GM21390 (cell line): Measurements from ENCODE around the gene ZNF483.
"Not testable (repeated sequence)": the region's sequence is repeated elsewhere in the genome, so short reads cannot be mapped to it uniquely, and the experiment has no call there.

Source experiments
- ATAC-seq: cut with Tn5 transposase; IDR thresholded peaks from one replicate; pipeline ENCODE4 v1.9.1; 2021; ENCODE audit not compliant: unreplicated experiment

The ZNF483 gene

DNA sequence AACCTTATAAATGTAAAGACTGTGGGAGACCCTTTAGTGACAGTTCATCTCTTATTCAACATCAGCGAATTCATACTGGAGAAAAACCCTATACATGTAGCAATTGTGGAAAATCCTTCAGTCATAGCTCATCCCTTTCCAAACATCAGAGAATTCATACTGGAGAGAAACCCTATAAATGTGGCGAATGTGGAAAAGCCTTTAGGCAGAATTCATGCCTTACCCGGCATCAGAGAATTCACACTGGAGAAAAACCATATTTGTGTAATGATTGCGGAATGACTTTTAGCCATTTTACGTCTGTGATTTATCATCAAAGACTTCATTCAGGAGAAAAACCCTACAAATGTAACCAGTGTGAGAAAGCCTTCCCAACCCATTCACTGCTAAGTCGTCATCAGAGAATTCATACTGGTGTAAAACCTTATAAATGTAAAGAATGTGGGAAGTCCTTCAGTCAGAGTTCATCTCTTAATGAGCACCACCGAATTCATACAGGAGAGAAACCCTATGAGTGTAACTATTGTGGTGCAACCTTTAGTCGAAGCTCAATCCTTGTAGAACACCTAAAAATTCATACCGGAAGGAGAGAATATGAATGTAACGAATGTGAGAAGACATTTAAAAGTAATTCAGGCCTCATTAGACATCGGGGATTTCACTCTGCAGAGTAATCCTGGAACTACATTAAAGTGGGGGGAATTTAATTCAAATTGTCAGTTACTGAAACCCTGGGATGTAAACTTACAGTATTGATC lies 17.7 kb downstream of the ZNF483 start:
- ATAC-seq = no peak

DNA sequence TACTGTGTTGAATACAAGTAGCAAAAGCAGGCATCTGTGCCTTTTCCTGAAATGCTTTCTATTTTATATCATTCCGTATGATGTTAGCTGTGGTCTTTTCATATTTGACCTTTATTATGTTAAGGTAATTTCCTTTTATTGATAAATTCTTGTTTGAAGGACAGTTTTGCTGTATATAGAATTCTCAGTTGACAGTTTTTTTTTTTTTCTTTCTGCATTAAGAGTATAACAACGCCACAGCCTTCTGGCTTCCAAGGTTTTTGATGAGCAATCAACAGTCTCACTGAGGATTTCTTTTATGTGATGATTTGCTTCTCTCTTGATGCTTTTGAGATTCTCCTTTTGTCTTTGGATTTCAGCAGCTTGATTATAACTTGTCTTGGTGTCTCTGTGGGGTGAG lies 23.6 kb downstream of the ZNF483 start:
- no peak for ATAC-seq

DNA sequence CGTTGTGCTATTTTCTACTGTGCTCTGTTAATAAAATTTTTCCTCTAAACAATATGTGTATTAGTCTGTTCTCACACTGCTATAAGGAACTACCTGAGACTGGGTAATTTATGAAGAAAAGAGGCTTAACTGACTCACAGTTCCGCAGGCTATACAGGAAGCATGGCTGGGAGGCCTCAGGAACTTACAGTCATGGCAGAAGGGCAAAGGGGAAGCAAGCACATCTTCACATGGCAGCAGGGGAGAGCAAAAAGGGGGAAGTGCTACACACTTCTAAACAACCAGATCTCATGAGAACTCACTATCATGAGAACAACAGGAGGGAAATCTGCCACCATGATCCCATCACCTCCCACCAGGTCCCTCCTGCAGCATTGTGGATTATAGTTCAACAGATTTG lies 30.4 kb downstream of the ZNF483 start:
- ATAC-seq = not testable (repeated sequence)

DNA sequence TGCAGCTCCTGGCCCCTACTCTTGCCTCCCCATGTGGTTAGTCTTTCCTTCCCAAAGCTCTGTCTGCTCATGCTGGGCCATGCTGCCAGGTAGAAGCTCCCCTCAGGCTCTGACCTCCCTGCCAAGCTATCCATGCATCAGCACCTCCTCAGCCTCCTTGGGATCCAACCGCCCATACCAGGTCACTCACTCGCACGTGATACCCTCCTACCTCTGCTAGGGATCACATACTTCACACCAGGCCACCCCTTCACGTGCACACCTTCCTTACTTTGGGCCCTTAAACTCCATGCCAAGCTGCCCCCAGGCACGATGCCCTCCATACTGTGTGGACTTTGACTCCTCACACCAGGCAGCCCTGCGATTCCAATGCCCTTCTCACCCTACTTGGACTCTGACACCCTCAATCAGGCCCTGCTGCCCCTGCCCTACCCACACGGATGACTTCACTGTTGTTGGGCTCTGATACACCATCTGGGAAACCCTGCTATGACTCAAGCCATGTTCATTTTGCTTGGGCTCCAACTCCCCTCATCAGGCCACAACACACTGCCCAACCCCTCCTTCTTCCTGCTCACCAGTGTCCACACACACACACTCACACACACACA lies 34.1 kb downstream of the ZNF483 start:
- ATAC-seq = no peak

DNA sequence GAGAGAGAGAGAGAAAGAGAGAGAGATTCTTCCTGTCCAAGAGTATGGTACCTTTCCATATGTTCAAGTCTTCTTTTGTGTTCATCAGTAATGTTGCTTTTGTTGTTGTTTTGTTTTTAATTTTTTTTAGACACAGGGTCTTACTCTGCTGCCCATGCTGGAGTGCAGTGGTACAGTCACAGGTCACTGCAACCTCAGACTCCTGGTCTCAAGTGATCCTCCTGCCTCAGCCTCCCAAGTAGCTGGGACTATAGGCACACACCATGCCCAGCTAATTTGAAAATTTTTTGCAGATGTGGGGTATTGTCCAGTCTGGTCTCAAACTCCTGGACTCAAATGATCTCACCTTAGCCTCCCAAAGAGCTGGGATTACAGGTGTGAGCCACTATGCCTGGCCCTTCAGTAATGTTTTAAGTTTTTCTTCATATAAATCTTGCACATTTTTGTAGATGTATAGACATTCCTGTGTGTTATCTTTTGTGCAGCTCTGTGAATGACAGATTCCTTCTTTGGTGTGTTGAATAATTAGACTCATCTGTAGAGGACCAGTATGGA lies 36.3 kb downstream of the ZNF483 start:
- ATAC-seq = no peak

DNA sequence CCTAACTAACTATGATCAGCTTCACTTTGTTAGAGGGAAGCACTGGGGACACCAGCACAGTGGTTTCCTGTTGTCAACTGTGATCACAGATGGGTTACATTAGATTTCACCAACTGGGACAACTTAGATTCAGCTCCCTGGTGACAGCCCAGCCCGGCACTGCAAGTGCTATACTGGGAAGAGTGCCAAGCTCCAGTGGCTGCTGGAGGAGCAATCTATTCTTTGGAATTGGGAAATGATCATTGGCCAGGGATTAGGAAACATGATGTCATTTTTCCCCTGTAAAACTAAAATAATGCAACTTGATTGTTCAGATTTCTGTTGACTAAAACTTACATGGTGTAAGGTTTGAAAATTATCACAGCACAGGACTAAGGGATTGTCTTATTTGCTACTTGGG lies 41.3 kb downstream of the ZNF483 start:
- ATAC-seq = no peak

DNA sequence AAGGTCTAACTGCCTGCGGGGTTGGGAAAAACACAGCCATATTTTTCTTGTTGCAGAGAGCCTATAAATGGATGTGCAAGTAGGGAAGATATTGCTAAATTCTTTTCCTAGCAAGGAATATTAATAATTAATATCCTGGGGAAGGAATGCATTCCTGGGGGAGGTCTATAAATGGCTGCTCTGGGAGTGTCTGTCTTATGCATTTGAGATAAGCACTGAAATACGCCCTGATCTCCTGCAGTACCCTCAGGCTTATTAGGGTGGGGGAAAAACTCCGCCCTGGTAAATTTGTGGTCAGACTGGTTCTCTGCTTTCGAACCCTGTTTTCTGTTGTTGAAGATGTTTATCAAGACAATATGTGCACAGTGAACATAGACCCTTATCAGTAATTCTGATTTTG lies 43.1 kb downstream of the ZNF483 start:
- not testable (repeated sequence) for ATAC-seq

DNA sequence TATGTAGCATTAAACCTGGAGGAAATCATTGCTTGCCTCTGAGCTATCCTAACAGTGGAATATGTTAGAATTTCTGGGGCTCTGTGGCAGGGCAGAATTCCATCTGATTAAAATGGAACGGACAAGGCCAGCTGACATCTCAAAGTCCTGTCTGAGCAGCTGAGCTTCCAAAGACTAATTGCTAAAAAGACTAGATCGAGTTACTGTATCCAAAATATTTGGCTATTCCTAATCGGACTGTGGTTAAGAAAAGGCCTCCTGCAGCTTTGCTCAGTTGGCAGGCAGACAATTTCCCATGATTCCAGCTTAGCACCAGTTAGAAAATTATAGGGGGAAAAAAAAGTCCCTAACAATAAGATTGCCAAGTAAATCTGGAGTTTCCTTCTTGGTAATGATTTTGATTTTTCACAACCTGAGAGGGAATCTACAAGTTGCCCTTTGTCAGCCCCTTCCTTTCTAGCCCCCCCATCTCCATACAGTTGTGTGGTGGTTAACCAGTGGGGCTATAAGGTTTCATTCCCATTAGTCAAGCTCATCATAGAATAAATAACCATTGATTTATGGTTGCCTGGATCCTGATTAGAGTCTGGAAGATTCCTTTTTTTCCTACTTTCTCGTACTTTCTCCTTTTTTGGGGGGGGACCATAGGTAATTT lies 48.1 kb downstream of the ZNF483 start:
- ATAC-seq = no peak

DNA sequence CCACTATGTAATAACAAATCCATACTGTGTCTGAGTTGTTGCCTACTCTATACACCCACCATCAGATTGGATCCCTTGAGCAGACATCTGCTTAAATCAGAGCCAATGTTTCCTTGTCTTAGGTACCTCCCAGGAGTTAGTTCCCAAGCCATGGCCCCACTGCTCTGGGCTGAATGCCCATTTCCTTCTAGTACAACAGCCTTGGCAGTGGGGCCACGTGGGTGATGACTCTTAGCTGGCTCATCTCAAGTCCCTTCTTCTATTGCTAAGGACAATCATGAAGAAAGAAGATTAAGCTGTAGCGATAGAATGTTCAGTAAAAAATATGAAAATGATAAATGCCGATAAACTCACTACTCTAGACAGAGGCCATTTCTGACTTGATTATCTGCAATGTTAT lies 57.9 kb downstream of the ZNF483 start:
- ATAC-seq = no peak

DNA sequence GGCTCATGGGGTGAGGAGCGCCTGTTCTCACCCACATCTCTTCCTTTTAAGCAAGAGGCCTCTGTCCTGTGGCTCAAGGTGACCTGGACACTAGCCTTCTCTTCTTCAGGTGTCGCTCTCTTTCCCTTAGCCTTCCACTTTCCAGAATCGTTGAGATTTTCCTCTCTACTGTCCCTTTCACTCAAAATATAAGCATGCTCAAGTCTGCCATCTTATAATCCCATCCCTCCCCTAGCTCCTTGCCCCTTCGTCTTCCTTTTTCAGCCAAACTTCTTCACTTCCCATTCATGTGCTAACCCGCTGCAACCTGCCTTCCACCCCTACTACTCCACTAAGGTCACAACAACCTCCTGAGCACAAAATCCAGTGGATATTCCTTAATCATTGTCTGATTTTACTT lies 61.4 kb downstream of the ZNF483 start:
- ATAC-seq = no peak

DNA sequence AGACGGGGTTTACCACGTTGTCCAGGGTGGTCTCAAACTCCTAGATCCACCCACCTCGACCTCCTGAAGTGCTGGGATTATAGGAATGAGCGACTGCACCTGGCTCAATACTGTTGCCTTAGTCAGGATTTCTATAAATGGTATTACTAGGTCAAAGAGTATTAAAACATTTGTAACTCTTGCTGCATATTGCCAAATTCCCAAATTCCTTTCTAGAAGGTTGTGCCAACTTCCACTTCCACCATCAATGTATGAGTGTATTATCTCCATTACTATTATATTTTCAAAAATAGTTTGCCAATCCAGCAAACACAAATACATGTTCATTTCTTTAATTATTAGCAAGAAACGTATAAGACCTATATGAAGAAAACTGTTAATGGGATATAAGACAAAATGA lies 63.9 kb downstream of the ZNF483 start:
- no peak for ATAC-seq

DNA sequence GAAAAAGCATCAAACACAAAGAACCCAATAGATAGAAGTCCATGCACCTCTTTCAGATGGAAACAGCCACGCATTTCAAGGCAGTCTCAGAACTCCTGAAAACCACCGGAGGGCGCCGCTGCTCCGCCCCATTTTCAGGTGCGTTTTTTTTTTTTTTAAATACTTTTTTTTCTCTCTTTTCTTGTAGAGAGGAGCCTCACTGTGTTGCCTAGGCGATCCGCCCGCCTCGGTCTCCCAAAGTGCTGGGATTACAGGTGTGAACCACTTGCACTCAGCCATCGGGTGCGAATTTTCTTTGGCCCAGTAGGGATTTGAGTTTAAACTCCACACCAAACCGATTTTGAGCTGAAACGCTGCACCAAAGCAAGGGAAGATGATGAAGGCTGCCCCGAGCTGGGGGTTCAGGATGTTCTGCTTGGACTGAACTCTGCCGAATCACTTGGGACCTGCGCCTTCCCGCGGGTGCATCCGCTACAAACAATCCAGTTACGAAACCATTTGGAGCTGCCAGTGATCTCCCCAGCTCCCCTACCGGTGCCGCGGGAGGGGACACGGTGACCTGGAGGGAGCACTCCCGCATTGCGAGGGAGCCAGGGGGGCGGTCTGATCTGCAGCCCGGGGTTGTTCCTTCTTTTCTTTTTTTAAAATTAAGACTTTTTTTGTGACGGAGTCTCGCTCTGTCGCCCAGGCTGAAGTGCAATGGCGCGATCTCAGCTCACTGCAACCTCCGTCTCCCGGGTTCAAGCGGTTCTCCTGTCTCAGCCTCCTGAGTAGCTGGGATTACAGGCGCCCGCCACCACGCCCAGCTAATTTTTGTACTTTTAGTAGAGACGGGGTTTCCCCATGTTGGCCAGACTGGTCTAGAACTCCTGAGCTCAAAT lies 73.1 kb downstream of the ZNF483 start:
- ATAC-seq = peak; percentile 53

DNA sequence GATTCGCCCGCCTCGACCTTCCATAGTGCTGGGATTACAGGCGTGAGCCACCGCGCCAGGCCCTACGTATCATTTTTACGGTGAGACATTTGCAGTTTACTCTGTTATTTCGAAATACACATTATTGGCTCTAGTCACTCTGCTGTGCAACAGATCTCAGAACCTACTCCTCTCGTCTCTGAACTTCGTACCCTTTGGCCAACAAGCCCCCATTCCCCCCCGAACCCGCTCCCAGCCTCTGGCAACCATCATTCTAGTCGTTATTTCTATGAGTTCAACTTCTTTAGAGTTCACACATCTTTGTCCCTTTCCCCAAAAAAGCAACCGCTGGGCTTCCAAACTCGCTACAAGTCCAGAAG lies 73.7 kb downstream of the ZNF483 start:
- peak; percentile 22 for ATAC-seq

DNA sequence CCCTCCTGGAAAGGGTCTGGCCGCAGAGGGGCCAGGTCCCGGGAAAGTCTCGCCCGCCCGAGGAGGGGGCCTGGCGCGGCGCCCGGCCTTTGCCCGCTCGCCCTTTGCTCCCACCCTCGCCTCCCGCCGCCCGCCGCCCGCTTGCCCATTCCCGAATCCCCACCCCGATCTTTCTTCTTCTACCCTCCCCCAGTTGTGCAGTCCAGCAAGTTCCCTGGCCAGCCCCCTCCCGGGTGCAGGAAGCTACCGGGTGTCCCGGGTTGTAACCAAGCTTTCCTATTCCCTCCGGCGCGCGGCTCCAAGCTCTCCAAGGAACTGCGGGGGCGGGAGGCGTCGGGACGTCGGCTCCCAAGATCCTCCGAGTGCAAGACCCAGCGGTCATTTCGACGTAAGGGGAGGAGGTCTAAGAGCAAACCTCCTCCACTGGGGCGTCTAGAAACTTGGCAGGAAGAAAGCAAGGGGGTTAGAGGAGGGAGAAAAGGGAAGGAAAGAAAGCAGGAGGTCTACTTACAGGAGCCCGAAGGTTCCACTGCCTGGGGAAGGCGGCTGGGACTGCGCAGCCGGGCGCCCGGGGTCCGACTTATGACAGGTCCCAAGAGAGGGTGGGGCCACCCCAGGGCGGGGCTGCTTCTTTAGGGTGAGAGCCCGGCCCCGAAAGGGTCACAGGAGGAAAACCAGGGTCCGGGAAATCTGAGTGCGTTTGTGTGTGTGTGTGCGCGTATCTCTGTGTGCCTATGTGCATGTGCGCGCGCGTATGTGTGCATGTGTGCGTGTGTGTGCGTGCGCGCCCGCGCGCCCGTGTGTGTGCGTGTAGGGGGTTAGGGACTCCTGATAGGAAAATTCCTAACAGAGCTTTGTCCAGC lies 74.3 kb downstream of the ZNF483 start, which contains the start of gene PTGR1:
Gene PTGR1 (minus strand): TSS at position 556 of the 863 bp plus-strand sequence. CDS start 2,225 bp downstream, outside the sequence.
- peak; percentile 35 for ATAC-seq

DNA sequence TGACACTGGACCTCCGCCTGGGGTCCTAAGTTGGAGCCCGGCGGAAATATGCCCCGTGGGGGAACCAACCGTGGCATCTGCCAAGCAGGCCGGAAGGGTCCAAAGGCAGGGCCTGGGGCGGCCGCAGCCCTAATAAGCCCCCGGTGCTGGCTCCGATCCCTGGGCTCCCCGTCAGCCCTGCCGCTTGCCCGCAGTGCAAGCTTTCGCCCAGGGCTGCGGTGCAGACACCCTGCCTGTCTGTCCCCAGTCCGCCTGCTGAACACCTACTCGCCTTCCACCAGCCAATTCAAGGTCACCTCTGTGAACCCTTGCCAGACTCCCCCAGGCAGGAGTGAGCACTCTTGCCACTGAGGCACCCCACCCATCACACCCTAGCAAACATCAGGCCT lies 75.0 kb downstream of the ZNF483 start:
- no peak for ATAC-seq

DNA sequence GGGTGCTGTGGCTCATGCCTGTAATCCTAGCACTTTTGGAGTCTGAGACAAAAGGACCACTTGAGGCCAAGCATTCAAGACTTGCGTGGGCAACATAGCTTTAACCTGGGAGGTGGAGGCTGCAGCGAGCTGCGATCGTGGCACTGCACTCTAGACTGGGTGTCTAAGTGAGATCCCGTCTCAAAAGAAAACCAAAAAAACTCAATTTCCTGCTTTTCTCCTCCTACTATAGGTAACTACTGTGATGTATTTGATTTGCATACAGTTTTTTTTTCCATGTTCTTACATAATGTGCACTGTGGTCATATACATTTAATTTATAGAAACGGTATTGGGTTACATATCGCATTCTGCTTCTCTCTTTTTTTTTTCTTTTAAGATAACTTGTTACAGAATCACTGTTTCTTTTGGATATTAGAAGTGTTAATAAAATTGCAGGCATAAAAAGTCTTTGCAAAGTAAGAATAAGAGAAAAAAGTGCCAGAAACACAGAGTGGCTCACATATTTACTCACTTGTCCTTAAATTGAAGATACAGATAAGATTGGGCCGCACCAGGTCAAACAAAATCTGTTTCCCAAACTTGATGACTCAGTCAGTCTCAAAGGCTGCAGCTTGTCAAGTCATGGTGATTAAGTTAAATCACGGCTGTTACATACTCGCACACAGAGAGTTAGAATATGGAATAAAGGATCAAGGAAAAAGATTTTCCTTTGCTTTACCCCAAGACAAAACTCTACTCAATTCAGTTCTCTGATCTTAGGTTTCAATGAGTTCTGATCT lies 76.4 kb downstream of the ZNF483 start:
- ATAC-seq = no peak

DNA sequence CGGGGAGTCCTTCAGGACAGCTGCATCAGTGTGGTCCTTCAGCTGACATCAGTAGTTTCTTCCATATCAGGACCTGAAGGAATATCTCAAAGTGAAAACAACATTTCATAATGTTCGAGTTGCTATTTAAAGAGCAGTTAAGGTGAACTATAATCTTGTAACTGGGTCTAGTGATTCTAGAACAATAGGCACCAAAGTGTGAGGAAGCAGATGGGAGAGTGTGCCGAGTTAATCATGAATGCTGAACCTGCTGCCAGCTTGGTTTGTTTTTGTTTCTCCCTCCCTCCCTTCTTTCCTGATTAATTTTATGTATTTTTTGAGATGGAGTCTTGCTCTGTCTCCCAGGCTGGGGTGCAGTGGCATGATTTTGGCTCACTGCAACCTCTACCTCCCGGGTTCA lies 78.1 kb downstream of the ZNF483 start:
- ATAC-seq = no peak

DNA sequence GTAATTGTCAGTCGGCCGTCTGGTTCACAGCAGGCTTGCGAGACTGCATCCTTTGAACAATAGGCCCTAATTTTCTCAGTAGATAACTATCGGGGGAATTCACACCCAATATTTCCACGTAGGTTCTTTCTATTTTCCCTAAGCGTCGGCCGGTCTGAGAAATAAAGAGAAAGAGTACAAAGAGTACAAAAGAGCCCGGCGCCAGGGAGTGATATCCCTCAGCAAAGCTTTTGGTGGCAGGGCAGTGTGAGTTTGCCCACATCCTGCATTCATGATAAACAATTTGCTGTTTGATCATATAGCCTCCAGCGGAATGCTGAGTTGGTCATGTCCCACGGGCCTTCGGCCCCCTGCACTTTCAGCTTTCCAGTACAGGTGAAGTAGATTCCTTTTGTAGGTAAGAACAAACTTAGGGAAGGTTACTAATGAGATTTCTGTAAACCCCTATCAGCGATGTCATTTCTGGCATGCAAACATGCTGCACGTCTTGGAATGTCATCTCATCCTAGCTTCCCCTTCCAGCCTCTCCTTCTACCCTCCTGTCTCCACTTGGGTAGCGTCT lies 79.2 kb downstream of the ZNF483 start:
- ATAC-seq = no peak

DNA sequence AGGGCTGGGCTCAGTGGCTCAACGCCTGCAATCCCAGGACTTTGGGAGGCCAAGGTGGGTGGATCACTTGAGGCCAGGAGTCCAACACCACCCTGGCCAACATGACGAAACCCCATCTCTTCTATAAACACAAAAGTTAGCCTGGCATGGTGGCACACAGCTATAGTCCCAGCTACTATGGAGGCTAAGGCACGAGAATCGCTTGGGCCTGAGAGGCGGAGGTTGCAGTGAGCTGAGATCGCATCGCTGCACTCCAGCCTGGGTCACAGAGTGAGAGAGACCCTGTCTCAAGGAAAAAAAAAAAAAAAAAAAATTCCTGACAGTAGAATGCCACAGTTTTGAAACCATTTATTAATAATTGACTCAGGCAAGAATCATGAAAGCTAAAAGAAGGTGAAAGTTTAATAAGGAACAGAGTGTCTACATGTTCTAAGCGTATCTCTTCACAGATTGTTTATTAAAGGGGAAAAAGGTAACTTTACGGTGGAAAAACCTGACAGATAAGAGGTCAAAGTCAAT lies 80.1 kb downstream of the ZNF483 start:
- ATAC-seq = no peak
